ENCODE measurements around the gene HP1BP3.

The HP1BP3 gene

DNA sequence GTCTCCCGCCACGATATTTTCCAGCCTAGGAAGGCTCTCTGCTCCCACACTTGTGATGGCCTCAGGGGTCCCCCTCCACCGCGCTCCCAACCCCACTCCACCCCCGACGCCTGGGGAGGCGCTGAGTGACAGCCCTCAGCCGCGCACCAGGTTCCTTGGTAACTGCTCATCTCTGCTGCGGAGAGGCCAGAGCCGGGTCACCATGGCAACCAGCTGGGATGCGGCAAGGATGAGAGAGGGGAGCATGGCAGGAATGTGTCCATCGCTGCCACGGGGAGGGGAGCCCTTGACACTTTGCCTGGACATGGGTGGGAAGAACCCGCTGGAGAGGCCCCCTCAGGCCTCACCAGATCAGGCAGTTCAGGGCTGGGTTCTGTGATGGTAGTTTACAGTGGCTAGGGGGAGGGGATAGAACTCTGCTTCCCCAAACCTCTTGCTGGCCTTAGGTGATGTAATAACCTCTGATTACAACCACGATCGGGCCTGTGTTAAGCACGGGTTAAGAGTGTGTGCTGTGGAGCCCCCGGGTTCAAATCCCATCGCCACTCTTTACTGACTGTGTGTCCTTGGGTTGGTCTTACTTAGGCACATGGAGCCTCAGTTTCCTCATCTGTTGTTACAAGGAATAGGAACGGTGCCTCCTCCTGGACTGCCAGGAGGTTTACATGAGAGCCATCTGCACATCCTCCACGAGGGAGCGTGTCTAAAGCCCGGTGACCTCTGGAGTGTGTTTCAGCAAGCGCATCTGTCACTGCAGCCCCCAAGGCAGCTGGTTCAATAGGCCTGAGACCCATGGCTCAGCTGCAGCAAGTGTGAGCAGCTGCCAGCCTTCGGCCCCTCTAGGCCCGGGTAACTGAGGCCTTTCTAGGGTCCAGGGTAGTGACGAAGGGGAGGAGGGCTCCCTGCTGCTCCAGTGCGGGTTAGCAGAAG lies 75.6 kb downstream of the HP1BP3 start:
- DNase-seq (ENCODE audit: low spot score): no peak

DNA sequence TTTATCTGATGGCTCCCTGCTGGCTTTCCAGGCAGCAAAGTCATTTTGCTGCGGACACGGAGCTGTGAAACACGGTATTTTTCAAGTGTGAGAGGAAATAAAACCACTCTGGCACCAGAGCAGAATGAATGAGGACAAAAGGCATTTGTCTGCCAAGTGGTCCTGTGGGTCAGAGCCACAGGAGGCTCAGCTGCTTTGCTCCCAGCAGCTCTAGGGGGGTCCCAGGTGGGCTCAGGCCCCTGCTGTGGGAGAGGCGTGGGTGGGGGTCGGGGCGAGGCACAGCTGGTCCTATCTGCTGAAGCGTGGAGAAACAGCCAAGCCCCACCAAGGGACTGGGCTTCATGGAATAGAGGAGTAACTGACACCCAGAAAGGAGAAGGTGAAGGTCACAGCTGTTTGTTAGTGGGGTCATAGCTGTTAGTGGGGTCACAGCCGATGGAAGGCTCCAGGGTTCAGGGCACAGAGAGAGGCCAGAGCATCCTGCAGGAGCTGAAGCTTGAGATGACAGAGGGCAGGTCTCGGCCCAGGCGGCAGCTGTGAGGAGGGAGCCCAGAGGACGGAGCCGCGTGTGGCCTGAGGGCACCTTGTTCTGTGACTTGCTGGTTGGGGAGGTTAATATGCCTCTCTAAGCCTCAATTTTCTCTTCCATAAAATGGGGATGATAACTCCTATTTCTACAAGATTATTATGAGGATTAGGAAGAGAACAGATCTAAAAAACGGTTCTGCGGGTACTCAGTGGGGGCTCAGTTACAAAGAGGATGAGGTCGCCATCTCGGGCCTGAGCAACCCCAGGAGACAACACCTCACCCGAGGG lies 76.4 kb downstream of the HP1BP3 start:
- no peak for DNase-seq (ENCODE audit: low spot score)

DNA sequence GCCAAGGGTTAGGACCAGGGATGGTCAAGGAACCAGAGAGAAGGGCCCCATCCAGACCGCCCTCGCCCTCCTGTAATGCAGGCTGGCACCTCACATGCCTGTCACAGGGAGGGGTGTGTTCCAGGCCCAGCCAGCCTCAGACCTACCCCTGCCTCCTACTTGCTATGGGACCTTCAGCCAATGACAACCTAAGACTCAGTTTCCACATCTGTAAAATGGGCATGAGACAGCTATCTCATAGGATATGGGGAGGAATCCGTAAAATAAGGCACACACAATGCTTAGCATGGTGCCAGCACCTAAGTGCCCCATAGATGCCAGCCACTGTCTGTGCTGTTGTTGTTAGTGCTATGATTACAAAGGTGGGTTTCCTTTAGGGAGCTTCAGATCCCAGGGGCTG lies 77.2 kb downstream of the HP1BP3 start:
- no peak for DNase-seq (ENCODE audit: low spot score)

DNA sequence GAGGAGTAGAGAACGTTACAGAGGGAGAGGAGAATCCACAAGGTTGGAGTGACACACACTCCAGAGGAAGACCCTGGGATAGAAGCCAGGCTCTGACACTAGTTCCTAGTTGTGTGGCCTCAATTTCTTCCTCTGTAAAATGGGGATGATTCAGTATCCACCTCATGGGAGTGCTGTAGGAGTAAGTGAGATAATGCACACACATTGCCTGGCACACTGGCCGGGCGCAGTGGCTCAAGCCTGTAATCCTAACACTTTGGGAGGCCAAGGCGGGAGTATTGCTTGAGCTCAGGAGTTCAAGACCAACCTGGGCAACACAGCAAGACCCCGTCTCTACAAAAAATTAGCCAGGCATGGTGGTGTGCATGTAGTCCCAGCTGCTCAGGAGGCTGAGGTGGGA lies 78.2 kb downstream of the HP1BP3 start:
- no peak for DNase-seq (ENCODE audit: low spot score)

DNA sequence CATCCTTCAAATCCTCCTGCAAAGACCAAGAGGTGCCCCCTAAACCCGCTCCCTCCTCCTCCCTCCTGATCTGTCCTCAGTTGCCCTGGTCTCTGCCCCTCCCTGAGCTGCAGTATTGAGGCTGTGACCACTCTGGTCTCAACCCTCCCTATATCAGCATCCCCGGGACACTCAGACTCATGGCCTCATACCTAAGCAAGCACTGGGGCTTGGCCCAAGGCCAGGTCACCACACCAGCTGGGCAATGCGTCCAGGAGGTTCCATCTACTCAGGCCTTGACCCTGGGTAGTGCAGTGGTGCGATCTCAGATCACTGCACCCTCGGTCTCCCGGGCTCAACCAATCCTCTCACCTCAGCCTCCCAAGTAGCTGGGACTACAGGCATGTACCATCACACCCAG lies 79.0 kb downstream of the HP1BP3 start:
- no peak for DNase-seq (ENCODE audit: low spot score)

DNA sequence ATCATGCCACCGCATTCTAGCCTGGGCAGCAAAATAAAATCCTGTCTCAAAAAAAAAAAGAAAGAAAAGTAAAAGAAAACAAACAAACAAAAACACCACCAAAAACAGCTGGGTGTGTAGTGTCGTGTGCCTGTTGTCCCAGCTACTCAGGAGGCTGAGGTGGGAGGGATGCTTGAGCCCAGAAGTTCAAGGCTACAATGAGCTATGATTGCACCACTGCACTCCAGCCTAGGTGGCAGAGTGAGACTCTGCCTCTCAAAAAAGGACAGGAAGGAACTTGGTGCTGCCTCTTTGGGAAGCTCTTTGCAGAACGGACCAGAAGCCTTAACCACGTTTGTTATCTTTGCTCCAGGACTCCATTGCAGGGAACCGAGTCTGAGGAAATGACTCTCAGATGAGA lies 80.3 kb downstream of the HP1BP3 start:
- no peak for DNase-seq (ENCODE audit: low spot score)

DNA sequence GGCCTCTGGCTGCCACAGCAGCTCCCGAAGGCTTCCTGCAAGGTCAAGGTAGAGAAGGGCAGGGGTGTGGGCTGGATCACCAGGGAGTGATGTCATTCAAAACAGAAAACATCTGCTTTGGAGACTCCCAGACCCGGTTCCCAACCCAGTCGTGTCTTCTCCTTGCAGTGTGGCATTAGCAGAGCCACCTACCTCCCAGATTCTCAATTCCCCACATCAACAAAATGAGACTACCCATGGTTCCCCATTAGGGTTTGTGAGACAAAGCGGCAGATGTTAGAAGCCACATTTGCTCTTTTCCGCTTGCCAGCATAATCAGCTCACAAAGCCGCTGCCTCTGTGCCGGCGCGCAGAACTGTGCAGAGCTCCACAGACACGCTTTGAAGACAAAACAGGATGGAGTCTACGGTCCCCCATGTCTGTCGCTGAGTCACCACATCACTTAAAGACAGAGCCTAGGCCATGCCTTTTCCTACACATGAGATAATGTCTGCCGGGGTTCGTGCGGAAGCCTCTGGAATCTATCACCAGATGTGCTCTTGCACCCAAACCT lies 81.8 kb downstream of the HP1BP3 start:
- DNase-seq (ENCODE audit: low spot score): no peak

DNA sequence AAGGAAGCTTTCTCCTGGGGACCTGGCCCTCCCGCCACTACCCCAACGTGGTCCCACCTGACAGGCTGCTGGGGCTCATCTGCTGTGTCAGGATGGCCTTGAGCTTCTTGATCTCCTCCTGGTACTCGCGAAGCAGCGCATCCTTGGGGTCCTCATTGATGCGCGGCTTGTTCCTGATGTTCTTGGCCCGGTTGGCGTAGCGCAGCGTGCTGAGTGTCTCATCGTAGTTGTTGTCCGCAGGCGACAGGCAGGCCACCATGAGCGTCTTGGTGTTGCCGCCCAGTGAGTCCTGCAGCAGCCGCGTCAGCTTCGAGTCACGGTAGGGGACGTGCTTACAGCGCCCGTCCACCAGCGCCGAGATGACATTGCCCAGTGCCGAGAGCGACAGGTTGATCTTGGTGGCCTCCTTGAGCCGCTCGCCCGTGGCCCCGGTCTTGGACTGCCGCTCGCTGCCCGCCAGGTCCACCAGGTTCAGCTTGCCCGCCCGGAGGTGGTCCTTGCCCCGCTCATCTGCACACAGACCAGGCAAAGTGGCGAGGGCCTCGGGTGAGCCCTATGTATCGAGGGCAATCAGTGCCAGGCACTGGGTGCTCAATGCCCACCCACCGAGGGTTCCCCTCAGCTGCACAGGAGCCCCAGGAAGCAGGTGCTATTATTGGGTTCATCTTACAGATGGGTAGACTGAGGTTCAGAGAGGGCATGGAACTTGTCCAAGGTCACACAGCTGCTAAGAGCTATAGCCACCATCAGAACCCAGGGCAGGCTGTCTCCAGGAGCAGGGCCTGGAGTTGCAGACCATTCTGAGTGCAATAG lies 82.5 kb downstream of the HP1BP3 start:
- DNase-seq (ENCODE audit: low spot score): no peak

DNA sequence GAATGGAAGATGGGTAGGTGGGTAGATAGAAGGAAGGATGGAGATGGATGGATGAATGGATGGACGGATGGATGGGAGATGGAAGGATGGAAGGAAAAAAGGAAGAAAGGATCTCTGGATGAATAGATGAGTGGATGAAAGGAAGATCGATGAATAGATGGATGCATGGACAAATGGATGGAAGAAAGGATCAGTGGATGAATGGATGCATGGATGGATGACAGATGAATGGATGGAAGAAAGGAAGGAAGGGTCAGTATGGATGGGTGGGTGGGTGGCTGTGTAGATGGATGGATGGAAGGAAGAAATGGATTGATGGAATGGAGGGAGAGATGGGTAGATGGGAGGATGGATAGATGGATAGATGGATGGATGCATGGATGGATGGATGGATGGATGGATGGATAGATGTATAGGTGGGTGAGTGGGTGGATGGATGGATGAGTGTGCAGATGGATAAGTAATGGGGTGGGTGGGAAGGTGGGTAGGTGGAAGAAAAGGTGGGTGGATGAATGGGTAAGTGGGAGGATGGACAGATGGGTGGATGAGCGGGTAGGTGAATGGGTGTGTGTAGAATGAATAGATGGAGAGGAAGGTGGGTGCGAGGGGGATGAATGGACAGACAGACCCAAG lies 83.9 kb downstream of the HP1BP3 start:
- no peak for DNase-seq (ENCODE audit: low spot score)

DNA sequence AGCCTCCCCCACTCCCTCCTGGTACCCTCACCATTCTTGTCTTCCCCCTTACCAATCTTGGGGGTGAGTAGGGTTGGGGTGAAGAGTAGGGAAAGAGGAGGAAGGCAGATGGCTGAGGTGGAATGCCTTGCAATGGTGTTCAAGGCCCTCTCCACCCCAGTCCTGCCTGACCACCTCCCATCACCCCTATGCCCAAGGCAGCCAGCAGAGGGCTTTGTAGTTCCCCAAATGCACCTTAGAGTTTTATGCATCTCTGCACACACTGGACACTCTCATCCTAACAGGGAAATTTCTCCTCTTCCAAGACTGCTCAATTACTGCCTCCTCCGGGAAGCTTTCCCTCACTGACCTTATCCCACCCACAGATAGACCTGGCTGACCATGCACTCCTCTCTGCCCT lies 84.7 kb downstream of the HP1BP3 start:
- peak; percentile 53 for DNase-seq (ENCODE audit: low spot score)

DNA sequence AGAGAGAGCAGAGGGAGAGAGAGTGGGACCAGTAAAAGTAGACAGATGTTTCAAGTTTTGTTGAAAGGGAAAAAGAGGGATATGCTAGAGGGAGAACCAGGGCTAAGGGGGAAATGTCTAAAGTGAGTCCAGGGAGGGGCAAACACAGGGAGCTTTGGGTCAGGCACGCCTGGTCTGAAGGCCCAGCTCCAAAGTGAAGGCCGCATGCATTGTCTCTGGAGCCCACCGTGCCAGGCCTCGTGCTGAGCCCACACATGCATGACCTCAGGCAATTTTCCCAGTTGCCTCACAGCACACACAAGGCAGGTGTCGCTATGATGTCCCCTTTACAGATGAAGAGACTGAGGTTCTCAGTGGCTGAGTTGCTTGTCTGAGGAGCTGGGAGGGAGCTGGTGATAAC lies 85.3 kb downstream of the HP1BP3 start:
- no peak for DNase-seq (ENCODE audit: low spot score)

DNA sequence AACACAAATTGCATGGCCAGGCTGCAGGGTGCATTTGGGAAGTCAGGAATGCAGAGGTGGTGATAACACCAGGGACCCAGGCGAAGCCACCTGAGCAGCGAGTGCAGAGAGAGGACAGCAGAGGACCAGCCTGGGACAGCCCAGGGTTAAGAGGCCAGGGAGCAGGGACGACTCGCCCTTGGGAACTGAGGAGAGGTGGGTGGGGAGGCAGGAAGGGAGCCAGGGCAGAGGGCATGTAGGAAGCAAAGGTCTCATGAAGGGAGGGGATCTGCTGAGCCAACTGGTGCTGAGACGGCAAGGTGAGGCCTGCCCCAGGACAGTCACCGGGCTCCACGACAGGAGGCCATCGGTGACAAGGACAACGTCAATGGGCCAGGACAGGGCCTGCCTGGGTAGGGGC lies 85.7 kb downstream of the HP1BP3 start:
- DNase-seq (ENCODE audit: low spot score): no peak

DNA sequence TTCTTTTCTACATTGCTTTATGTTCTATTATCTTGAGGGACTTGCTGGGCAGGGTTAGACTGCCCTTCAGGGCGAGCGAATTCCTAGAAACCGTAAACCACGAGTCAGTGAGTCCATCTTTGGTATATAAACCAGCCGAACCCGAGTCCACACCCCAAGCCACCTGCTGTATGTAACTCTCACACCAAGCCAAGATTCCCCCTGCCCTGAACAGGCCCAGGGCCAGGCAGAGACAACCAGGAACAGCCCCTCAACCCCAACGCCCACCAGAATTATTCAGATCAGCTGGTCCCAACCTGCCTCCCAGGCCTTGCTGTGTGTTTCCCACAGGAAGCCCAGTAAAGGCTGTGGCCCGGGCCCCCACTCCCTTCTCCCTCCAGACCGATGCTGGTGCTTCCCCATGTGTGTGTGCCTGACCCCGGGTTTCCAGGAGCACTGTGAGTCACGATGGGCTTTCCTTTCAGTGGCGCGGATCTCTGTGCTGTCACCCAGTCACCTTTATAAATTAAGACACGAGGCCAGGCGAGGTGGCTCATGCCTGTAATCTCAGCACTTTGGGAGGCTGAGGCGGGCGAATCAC lies 86.4 kb downstream of the HP1BP3 start:
- no peak for DNase-seq (ENCODE audit: low spot score)

DNA sequence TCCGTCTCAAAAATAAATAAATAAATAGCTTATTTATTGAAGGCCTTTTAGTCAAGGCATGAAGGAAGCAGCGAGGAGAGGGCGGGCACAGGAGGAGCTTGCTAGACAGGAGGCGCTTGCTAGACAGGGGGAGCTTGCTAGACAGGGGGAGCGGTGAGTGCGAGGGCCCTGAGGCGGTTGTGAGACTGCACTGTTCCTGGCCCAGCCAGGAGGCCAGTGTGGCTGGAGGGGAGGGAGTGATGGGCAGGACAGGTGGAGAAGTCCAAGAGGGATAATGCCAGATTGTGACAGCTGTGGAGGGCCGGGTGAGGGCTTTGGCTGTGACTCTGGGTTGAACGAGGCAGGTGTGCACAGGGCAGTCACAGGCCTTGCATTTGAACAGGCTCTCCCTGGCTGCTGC lies 87.5 kb downstream of the HP1BP3 start:
- DNase-seq (ENCODE audit: low spot score): no peak

DNA sequence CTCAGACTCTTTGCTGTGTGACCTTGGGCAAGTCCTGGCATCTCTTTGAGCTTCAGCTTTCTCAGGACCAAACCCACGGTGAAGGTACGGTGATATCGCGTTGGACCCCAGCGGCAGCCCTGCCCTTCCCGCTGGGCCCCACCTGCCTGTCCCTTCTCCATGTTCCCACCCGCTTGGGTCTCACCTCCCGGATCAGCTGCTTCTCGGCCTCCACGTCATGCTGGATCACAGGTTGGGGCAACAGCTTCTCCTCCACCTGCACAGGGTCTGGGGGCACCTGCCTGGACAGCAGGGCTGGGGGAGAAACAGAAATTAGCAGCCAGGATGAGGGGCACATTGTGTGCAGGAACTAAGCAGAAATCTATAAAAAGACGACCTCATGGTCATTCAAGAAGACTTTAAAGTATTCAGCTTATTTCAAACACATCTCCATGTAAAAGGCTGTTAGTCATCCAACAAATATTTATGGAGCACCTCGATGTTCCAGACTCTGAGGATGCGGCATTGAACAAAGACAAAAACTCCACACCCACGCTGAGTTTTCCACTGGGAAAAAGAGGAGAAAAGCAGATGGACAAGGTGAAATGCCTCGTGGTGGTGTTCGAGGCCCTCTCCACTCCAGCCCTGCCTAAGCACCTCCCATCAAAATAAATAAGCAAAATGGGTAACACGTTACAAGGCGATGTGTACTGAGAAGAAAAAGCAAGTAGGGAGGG lies 88.8 kb downstream of the HP1BP3 start:
- DNase-seq (ENCODE audit: low spot score): no peak

DNA sequence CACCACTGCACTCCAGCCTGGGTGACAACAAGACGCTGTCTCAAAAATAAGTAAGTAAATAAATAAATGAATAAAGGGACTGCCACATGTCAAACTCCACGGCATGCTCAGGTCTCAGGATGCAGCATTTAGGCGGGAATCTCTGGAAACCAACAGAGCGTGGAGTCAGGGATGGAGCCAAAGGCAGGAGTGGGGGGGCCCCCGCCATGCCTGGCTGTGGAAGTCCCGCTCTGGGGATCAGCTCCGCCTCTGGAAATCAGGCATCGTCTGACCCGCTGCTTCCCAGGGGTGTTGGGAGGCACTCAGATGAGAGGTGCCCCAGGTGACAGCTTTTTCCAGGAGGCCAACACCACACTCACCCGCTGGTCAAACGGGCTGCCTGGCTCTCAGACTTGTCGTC lies 89.5 kb downstream of the HP1BP3 start:
- DNase-seq (ENCODE audit: low spot score): no peak

DNA sequence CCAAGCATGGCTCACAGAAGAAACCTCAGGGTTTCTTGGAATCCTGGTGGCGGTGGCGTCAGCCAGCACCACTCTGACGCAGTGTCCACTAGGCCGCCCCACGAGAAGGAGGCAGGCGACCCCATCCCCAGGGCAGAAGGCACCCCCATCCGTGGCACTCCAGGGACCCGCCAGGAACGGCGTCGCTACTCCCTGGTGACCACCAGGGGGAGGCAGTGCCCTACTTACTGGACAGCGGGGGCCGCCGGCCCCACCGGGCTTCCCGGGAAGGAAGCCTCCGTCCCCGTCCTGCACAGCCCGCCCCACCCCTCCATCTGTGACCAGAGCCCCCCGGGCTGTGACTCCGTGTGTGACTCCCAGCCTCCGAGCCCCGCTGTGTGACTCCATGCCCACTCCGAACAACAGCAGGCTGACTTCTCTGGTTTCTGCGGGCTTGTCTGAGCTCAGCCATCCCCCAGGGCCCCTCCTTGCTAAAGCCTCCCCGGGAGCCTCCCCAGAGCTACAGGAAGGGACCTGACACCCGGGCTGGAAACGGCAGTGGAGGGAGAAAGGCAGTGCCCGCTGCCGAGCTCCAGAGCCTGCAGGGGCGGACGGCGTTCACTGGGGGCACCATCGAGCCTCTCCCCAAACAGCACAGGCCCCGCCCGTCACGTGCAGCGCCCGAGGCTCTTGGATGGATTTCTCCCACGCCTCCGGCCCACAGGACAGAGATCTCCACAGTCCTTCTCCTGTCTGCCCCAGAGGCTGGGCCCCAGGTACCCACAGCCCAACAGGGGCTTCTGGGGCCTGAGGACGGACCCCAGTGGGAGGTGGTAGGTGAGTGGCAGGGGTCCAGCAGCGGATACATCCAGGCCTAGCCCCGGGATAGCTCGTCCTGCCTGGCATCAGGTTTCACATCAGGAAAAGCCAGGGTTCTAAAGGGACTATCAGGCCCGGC lies 90.4 kb downstream of the HP1BP3 start:
- peak; percentile 90 for DNase-seq (ENCODE audit: low spot score)

DNA sequence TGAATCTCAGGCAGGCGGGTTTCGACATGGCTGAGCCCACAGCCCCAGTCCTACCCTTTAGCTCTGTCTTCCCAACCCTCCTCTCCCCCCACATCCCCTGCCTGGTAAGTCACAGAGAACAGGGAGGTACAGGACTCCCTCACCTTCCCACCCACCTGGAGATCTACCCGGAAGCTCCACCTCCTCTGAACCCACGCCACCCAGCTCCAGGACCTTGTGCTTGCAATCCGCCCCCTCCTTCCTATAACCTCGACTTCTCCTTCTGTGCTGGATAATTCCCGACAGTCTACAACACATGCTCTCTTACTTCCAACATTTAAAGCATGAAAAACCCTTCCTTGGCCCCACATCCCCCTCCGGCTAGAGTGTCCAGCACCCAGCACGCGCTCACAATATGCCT lies 91.6 kb downstream of the HP1BP3 start:
- no peak for DNase-seq (ENCODE audit: low spot score)

DNA sequence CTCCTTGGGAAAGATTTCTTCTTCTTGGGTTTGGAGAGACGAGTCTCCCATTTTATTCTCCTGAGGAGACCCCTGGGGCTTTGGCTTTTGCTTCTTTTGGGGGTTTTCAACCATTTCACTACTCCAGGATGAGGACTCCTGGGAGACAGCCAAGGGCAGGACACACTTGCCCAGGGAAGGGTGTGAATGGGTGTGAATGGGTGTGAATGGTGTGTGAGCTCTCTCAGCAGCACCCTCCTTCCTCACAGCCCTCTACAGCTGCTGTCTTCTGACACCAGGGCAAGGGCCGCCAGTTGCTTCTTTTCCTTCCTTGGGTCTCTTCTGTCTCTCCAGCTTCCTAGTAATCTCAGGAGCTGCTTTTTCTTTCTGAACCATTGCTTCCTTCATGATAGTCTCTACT lies 93.5 kb downstream of the HP1BP3 start:
- DNase-seq (ENCODE audit: low spot score): no peak
